Umbilical cord (tissue), 2 donors: ENCODE data around the gene TK2. TPM values are rescaled to one million over a fixed set of nuclear protein-coding genes. Genes with fewer than 3 reads are reported as not detected.

Experiments
- DNase-seq: peaks from one replicate; pipeline ENCODE4 v3.0.0-alpha.2; 2015; ENCODE audit warnings: low spot score
- total RNA-seq: library from RNA; depleted of rRNA; stranded (reverse); fragments of >200 nt; gene quantifications from one replicate; pipeline ENCODE4 v1.2.3, GENCODE V29; 2014; ENCODE audit warnings: low replicate concordance; ENCODE audit not compliant: insufficient read depth

Gene TK2
- total RNA-seq, 1 donor from 2014 or later, result 18.8 TPM

GRCh38 chr16:66547101-66547989 is 2.6 kb downstream of the TK2 start:
- DNase-seq, result no peak

- no peak for DNase-seq
Measured at GRCh38 chr16:66544016-66544757, 5.7 kb downstream of the TK2 start.

- DNase-seq, result no peak
Measured at GRCh38 chr16:66543541-66543940, 6.4 kb downstream of the TK2 start.

GRCh38 chr16:66542396-66542795 is 7.5 kb downstream of the TK2 start:
- no peak for DNase-seq

GRCh38 chr16:66541388-66542355 is 8.2 kb downstream of the TK2 start:
- DNase-seq, result no peak

- DNase-seq, result peak; percentile 29
Measured at GRCh38 chr16:66539623-66540469, 10.1 kb downstream of the TK2 start.

GRCh38 chr16:66538910-66539309 is 11.0 kb downstream of the TK2 start:
- no peak for DNase-seq

- no peak for DNase-seq
Measured at GRCh38 chr16:66537236-66537635, 12.7 kb downstream of the TK2 start.

- DNase-seq, result no peak
Measured at GRCh38 chr16:66536525-66536924, 13.4 kb downstream of the TK2 start.

- DNase-seq, result peak; percentile 27
Measured at GRCh38 chr16:66534376-66534799, 15.5 kb downstream of the TK2 start.

- DNase-seq, result no peak
Measured at GRCh38 chr16:66529475-66529874, 20.4 kb downstream of the TK2 start.

GRCh38 chr16:66528294-66528693 is 21.6 kb downstream of the TK2 start:
- DNase-seq, result no peak

GRCh38 chr16:66525396-66526180 is 24.3 kb downstream of the TK2 start:
- DNase-seq, result no peak

GRCh38 chr16:66524601-66525164 is 25.2 kb downstream of the TK2 start:
- peak; percentile 46 for DNase-seq

GRCh38 chr16:66523861-66524354 is 26.0 kb downstream of the TK2 start:
- DNase-seq, result no peak

GRCh38 chr16:66522816-66523590 is 26.9 kb downstream of the TK2 start:
- DNase-seq, result no peak

- no peak for DNase-seq
Measured at GRCh38 chr16:66521951-66522771, 27.8 kb downstream of the TK2 start.
